H1 (cell line): ENCODE measurements around the gene PDK2. TPM values are rescaled to one million over a fixed set of nuclear protein-coding genes. Genes with fewer than 3 reads are reported as not detected.

Experiments used
- polyA plus RNA-seq, 7 experiments: library from polyadenylated mRNA; depleted of rRNA in 3 of 7; stranded (reverse) in 5 of 7; unstranded in 2 of 7; fragments of >200 nt in 5 of 7; fragments of 200-250 nt in 2 of 7; gene quantifications; 1 replicate in 5 of 7; 2 replicates in 1 of 7; 4 replicates in 1 of 7; pipeline versions ENCODE4 v1.2.1 to v1.2.3, GENCODE V29; 2011 to 2013; ENCODE audit warnings: missing spikeins in 2 of 7, mixed read lengths in 2 of 7
- total RNA-seq: library from RNA; stranded (reverse); fragmentation: NEBNext Ultra II Directional; extraction: Animal tissue kit (Norgen Biotek cat#: 25700); gene quantifications from 2 replicates; pipeline ENCODE4 v1.2.1, GENCODE V29; 2021
- TF ChIP-seq, protein P1 (sequence below): fragments of 300-600 bp; sonication (generic); IDR thresholded peaks from 2 replicates; pipeline ENCODE4 v1.7.1; 2012; ENCODE audit warnings: low read length, moderate library complexity, mild to moderate bottlenecking, inconsistent platforms; ENCODE audit not compliant: insufficient replicate concordance
- TF ChIP-seq, protein P2 (sequence below), 3 experiments: IDR thresholded peaks; 1 replicate in 2 of 3; 2 replicates in 1 of 3; pipeline versions ENCODE4 v1.5.1 to v1.6.1; 2011; ENCODE audit warnings: low read length in 3 of 3, mild to moderate bottlenecking in 3 of 3, inconsistent platforms in 2 of 3, low read depth in 1 of 3, moderate library complexity in 1 of 3; ENCODE audit not compliant: insufficient read depth in 1 of 3; ENCODE audit errors: control extremely low read depth in 1 of 3

The PDK2 gene
- total and polyA plus RNA-seq, 2 of the 8 experiments (the other 6 are each of a cell fraction or from before 2014, with no cell fraction given) = 18.3 to 121 TPM

DNA sequence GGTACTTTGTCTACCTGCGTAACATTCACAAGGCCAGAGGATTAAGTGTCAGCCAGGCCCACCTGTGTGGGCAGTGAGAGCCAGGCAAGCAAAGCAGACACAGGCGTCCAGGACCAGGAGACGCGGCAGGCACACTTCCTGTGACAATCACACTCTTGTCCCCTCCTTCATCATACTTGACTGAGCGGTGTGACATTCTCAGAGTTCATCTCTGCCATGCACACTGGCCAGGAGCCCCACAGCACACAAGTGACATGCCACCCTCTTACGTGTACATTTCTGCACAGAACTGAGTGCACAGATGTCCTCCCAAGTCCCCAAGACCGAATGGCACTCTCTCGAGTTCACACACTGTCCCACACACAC, 46.6 kb downstream of the PDK2 start (continued):
- TF ChIP-seq, protein P1, sequence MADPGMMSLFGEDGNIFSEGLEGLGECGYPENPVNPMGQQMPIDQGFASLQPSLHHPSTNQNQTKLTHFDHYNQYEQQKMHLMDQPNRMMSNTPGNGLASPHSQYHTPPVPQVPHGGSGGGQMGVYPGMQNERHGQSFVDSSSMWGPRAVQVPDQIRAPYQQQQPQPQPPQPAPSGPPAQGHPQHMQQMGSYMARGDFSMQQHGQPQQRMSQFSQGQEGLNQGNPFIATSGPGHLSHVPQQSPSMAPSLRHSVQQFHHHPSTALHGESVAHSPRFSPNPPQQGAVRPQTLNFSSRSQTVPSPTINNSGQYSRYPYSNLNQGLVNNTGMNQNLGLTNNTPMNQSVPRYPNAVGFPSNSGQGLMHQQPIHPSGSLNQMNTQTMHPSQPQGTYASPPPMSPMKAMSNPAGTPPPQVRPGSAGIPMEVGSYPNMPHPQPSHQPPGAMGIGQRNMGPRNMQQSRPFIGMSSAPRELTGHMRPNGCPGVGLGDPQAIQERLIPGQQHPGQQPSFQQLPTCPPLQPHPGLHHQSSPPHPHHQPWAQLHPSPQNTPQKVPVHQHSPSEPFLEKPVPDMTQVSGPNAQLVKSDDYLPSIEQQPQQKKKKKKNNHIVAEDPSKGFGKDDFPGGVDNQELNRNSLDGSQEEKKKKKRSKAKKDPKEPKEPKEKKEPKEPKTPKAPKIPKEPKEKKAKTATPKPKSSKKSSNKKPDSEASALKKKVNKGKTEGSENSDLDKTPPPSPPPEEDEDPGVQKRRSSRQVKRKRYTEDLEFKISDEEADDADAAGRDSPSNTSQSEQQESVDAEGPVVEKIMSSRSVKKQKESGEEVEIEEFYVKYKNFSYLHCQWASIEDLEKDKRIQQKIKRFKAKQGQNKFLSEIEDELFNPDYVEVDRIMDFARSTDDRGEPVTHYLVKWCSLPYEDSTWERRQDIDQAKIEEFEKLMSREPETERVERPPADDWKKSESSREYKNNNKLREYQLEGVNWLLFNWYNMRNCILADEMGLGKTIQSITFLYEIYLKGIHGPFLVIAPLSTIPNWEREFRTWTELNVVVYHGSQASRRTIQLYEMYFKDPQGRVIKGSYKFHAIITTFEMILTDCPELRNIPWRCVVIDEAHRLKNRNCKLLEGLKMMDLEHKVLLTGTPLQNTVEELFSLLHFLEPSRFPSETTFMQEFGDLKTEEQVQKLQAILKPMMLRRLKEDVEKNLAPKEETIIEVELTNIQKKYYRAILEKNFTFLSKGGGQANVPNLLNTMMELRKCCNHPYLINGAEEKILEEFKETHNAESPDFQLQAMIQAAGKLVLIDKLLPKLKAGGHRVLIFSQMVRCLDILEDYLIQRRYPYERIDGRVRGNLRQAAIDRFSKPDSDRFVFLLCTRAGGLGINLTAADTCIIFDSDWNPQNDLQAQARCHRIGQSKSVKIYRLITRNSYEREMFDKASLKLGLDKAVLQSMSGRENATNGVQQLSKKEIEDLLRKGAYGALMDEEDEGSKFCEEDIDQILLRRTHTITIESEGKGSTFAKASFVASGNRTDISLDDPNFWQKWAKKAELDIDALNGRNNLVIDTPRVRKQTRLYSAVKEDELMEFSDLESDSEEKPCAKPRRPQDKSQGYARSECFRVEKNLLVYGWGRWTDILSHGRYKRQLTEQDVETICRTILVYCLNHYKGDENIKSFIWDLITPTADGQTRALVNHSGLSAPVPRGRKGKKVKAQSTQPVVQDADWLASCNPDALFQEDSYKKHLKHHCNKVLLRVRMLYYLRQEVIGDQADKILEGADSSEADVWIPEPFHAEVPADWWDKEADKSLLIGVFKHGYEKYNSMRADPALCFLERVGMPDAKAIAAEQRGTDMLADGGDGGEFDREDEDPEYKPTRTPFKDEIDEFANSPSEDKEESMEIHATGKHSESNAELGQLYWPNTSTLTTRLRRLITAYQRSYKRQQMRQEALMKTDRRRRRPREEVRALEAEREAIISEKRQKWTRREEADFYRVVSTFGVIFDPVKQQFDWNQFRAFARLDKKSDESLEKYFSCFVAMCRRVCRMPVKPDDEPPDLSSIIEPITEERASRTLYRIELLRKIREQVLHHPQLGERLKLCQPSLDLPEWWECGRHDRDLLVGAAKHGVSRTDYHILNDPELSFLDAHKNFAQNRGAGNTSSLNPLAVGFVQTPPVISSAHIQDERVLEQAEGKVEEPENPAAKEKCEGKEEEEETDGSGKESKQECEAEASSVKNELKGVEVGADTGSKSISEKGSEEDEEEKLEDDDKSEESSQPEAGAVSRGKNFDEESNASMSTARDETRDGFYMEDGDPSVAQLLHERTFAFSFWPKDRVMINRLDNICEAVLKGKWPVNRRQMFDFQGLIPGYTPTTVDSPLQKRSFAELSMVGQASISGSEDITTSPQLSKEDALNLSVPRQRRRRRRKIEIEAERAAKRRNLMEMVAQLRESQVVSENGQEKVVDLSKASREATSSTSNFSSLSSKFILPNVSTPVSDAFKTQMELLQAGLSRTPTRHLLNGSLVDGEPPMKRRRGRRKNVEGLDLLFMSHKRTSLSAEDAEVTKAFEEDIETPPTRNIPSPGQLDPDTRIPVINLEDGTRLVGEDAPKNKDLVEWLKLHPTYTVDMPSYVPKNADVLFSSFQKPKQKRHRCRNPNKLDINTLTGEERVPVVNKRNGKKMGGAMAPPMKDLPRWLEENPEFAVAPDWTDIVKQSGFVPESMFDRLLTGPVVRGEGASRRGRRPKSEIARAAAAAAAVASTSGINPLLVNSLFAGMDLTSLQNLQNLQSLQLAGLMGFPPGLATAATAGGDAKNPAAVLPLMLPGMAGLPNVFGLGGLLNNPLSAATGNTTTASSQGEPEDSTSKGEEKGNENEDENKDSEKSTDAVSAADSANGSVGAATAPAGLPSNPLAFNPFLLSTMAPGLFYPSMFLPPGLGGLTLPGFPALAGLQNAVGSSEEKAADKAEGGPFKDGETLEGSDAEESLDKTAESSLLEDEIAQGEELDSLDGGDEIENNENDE = no peak
- TF ChIP-seq, protein P2, sequence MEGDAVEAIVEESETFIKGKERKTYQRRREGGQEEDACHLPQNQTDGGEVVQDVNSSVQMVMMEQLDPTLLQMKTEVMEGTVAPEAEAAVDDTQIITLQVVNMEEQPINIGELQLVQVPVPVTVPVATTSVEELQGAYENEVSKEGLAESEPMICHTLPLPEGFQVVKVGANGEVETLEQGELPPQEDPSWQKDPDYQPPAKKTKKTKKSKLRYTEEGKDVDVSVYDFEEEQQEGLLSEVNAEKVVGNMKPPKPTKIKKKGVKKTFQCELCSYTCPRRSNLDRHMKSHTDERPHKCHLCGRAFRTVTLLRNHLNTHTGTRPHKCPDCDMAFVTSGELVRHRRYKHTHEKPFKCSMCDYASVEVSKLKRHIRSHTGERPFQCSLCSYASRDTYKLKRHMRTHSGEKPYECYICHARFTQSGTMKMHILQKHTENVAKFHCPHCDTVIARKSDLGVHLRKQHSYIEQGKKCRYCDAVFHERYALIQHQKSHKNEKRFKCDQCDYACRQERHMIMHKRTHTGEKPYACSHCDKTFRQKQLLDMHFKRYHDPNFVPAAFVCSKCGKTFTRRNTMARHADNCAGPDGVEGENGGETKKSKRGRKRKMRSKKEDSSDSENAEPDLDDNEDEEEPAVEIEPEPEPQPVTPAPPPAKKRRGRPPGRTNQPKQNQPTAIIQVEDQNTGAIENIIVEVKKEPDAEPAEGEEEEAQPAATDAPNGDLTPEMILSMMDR (IDR thresholded peaks at IDR 0.05; ENCODE audit: control extremely low read depth in 1 of 3, insufficient read depth in 1 of 3, low read depth in 1 of 3, low read length in 3 of 3) = no peak
